ENCODE results near the gene RBM10. TPM values are rescaled to one million over a fixed set of nuclear protein-coding genes. Genes with fewer than 3 reads are reported as not detected.

RBM10 gene
- total RNA-seq, 2 donors from 2014 or later = 24.1 to 25.2 TPM

- Histone ChIP-seq H3K27me3 (replicated peaks; ENCODE audit: insufficient read depth) (no peaks in the 10 kb centered on the region), H3K4me3 (peak overlapping the region; percentile 90), H3K9me3 (no peaks in the 10 kb centered on the region), H3K36me3 (peaks cover 6% of the 10 kb centered on the region), H3K27ac (peak overlapping the region; percentile 93 to 97), H3K4me1 (ENCODE audit: control insufficient read depth in 1 of 2, low read depth in 2 of 2) (peaks cover 18 to 36% of the 10 kb centered on the region in 2 donors)
- TF ChIP-seq CTCF (IDR thresholded peaks at IDR 0.05) = no peak
- ATAC-seq (ENCODE audit: insufficient number of reproducible peaks, low FRiP score, low read depth) (no peak), DNase-seq (ENCODE audit: low spot score) (no peak)
These were observed 49.3 kb downstream of the RBM10 start for GRCh38 chrX:47194194-47194787.

- no peak for TF ChIP-seq CTCF (IDR thresholded peaks at IDR 0.05)
- Histone ChIP-seq H3K4me3 (peak overlapping the region; percentile 90), H3K4me1 (ENCODE audit: control insufficient read depth in 1 of 2, low read depth in 2 of 2) (peaks cover 18 to 36% of the 10 kb centered on the region in 2 donors), H3K36me3 (peaks cover 22% of the 10 kb centered on the region), H3K27ac (no peak overlapping the region), H3K27me3 (replicated peaks; ENCODE audit: insufficient read depth) (no peaks in the 10 kb centered on the region), H3K9me3 (no peaks in the 10 kb centered on the region)
- ATAC-seq (ENCODE audit: insufficient number of reproducible peaks, low FRiP score, low read depth) (no peak), DNase-seq (ENCODE audit: low spot score) (no peak)
These were observed 51.1 kb downstream of the RBM10 start for GRCh38 chrX:47196098-47196497.

GRCh38 chrX:47197526-47197925 is 52.5 kb downstream of the RBM10 start:
- Histone ChIP-seq H3K9me3 (no peaks in the 10 kb centered on the region), H3K4me3 (peak overlapping the region; percentile 29), H3K27me3 (replicated peaks; ENCODE audit: insufficient read depth) (no peaks in the 10 kb centered on the region), H3K4me1 (ENCODE audit: control insufficient read depth in 1 of 2, low read depth in 2 of 2) (peaks cover 18 to 36% of the 10 kb centered on the region in 2 donors), H3K36me3 (peaks cover 33% of the 10 kb centered on the region), H3K27ac (no peak overlapping the region)
- DNase-seq (ENCODE audit: low spot score) (no peak), ATAC-seq (ENCODE audit: insufficient number of reproducible peaks, low FRiP score, low read depth) (no peak)
- no peak for TF ChIP-seq CTCF (IDR thresholded peaks at IDR 0.05)

GRCh38 chrX:47198026-47198686 is 53.1 kb downstream of the RBM10 start:
- no peak for TF ChIP-seq CTCF (IDR thresholded peaks at IDR 0.05)
- Histone ChIP-seq H3K36me3 (peaks cover 39% of the 10 kb centered on the region), H3K9me3 (no peaks in the 10 kb centered on the region), H3K4me1 (ENCODE audit: control insufficient read depth in 1 of 2, low read depth in 2 of 2) (peaks cover 18 to 36% of the 10 kb centered on the region in 2 donors), H3K27ac (no peak overlapping the region), H3K27me3 (replicated peaks; ENCODE audit: insufficient read depth) (no peaks in the 10 kb centered on the region), H3K4me3 (peak overlapping the region; percentile 29)
- ATAC-seq (ENCODE audit: insufficient number of reproducible peaks, low FRiP score, low read depth) (no peak), DNase-seq (ENCODE audit: low spot score) (no peak)

GRCh38 chrX:47198687-47199080 is 53.7 kb downstream of the RBM10 start:
- ATAC-seq (ENCODE audit: insufficient number of reproducible peaks, low FRiP score, low read depth) (no peak), DNase-seq (ENCODE audit: low spot score) (no peak)
- H3K4me3 ChIP-seq = no peak overlapping the region
- no peak for TF ChIP-seq CTCF (IDR thresholded peaks at IDR 0.05)
- no peak overlapping the region for H3K27ac ChIP-seq
- peaks cover 18 to 36% of the 10 kb centered on the region in 2 donors for H3K4me1 ChIP-seq (ENCODE audit: control insufficient read depth in 1 of 2, low read depth in 2 of 2)
- no peaks in the 10 kb centered on the region for H3K9me3 ChIP-seq
- H3K27me3 ChIP-seq (replicated peaks; ENCODE audit: insufficient read depth) = no peaks in the 10 kb centered on the region
- peaks cover 43% of the 10 kb centered on the region for H3K36me3 ChIP-seq
